Stimulated activated CD4-positive, alpha-beta T cell treated with anti-CD3 and anti-CD28 coated beads, Interleukin-4, amount 100 ng/mL, for 24 hours (primary cell): Measurements from ENCODE around the gene CDH22.

Experiments
- DNase-seq: peaks from one replicate; pipeline ENCODE4 v3.0.0-alpha.2; 2020

Gene CDH22

GRCh38 chr20:46186210-46186609 is 122.1 kb downstream of the CDH22 start:
- DNase-seq: no peak

GRCh38 chr20:46185353-46185752 is 122.9 kb downstream of the CDH22 start:
- DNase-seq: no peak

GRCh38 chr20:46183768-46184167 is 124.5 kb downstream of the CDH22 start:
- no peak for DNase-seq

GRCh38 chr20:46182276-46183200 is 125.8 kb downstream of the CDH22 start:
- DNase-seq: no peak

GRCh38 chr20:46179862-46180261 is 128.4 kb downstream of the CDH22 start:
- no peak for DNase-seq

- DNase-seq: no peak
These were observed 129.4 kb downstream of the CDH22 start for GRCh38 chr20:46178891-46179290.

GRCh38 chr20:46177768-46178167 is 130.5 kb downstream of the CDH22 start:
- no peak for DNase-seq

GRCh38 chr20:46176739-46177378 is 131.4 kb downstream of the CDH22 start:
- DNase-seq: no peak

- DNase-seq: no peak
These were observed 133.2 kb downstream of the CDH22 start for GRCh38 chr20:46175127-46175494.

GRCh38 chr20:46174469-46175126 is 133.7 kb downstream of the CDH22 start:
- DNase-seq: peak; percentile 78

- DNase-seq: no peak
These were observed 134.4 kb downstream of the CDH22 start for GRCh38 chr20:46173652-46174468.

GRCh38 chr20:46172961-46173536 is 135.2 kb downstream of the CDH22 start:
- DNase-seq: no peak

GRCh38 chr20:46172455-46172854 is 135.8 kb downstream of the CDH22 start:
- DNase-seq: no peak

GRCh38 chr20:46171909-46172308 is 136.4 kb downstream of the CDH22 start:
- DNase-seq: no peak

- no peak for DNase-seq
These were observed 136.8 kb downstream of the CDH22 start for GRCh38 chr20:46171476-46171875.

GRCh38 chr20:46169245-46170171 is 138.8 kb downstream of the CDH22 start:
- DNase-seq: no peak

- no peak for DNase-seq
These were observed 139.9 kb downstream of the CDH22 start for GRCh38 chr20:46168438-46168837.

- no peak for DNase-seq
These were observed 141.2 kb downstream of the CDH22 start for GRCh38 chr20:46167080-46167479.

- no peak for DNase-seq
These were observed 144.0 kb downstream of the CDH22 start for GRCh38 chr20:46164254-46164653.

- no peak for DNase-seq
These were observed 146.4 kb downstream of the CDH22 start for GRCh38 chr20:46161921-46162320.

GRCh38 chr20:46160661-46161060 is 147.6 kb downstream of the CDH22 start:
- no peak for DNase-seq
